GM12874 (cell line): ENCODE results near the gene C8G.

Experiments
- TF ChIP-seq, protein P1 (sequence below): IDR thresholded peaks from 2 replicates; pipeline ENCODE4 v1.5.1; 2011; ENCODE audit warnings: low read depth, mild to moderate bottlenecking, control low read depth, low read length, moderate library complexity; ENCODE audit not compliant: insufficient read depth

The C8G gene

DNA sequence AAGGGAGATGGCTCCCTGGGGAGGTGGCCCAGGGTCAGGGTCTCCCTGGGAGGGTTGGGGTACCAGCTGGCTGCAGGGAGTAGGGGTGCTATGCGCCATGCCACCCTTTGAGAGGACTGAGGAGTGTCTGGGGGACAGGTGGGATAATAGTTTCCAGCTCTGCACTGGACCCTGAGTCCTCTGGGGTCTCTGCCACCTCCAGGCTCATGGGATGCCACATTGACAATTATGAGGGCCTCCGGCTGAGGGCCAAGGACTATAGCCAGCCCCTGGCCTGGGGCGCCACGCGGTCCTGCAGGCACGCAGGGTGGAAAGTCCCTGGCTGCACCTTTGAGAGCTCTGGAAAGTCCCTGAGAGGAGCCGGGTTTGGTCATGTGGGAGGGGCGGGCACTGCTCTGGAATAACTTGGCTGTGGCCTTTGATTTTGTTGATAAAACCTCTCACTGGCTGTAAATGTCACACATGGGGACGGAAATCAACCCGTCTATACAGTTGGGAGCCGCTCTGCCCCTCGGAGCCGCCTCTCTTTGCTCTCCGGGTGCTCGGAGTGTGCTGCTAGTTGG is 42.7 kb upstream of the C8G start:
- TF ChIP-seq, protein P1, sequence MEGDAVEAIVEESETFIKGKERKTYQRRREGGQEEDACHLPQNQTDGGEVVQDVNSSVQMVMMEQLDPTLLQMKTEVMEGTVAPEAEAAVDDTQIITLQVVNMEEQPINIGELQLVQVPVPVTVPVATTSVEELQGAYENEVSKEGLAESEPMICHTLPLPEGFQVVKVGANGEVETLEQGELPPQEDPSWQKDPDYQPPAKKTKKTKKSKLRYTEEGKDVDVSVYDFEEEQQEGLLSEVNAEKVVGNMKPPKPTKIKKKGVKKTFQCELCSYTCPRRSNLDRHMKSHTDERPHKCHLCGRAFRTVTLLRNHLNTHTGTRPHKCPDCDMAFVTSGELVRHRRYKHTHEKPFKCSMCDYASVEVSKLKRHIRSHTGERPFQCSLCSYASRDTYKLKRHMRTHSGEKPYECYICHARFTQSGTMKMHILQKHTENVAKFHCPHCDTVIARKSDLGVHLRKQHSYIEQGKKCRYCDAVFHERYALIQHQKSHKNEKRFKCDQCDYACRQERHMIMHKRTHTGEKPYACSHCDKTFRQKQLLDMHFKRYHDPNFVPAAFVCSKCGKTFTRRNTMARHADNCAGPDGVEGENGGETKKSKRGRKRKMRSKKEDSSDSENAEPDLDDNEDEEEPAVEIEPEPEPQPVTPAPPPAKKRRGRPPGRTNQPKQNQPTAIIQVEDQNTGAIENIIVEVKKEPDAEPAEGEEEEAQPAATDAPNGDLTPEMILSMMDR, result no peak

- TF ChIP-seq, protein P1, result no peak
These were observed 41.9 kb upstream of the C8G start for GRCh38 chr9:136903041-136903554.

DNA sequence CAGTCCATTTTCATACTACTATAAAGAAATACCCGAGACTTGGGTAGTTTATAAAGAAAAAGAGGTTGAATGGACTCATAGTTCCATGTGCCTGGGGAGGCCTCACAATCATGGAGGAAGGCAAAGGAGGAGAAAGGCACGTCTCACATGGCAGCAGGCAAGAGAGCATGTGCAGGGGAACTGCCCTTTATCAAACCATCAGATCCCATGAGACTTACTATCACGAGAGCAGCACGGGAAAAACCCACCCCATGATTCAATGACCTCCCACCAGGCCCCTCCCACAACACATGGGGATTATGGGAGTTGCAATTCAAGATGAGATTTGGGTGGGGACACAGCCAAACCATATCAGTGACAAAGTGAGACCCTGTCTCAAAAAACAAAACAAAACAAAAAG is 38.8 kb upstream of the C8G start:
- TF ChIP-seq, protein P1, result no peak

- TF ChIP-seq, protein P1, result no peak
These were observed 37.8 kb upstream of the C8G start for GRCh38 chr9:136907011-136907914.

DNA sequence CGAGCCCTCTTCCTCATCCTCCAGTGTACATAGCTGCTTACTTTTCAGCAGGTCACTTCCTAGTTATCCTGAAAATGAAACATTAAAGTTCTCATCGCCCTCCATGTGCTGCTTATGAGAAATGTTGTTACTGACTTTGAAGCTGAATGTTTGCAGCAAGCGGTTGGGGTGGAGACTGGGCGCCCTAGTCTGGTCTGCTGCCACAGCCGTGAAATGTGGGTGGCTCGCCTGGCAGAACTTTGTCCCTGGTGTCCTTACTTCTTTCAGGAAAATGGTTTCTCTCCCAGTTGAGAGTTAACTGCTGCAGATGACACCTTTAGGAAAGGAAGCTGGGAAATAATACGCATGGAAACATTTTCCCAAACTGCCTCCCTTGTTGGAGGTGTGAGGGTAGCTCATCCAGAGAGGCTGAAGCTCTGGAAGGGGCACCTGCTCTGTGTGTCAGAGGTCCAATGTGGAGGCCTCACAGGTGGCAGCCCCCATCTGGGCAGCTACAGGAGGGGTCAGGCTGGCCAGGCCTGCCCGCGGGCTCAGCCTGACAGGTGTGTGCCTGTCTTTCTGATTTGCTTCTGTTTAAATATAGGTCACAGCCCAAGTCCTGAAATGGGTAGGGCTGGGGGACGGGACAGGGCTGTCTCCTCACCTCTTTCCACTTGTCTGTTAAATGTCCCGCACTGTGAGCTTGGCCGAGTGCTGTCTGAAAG is 34.7 kb upstream of the C8G start:
- TF ChIP-seq, protein P1, result no peak

DNA sequence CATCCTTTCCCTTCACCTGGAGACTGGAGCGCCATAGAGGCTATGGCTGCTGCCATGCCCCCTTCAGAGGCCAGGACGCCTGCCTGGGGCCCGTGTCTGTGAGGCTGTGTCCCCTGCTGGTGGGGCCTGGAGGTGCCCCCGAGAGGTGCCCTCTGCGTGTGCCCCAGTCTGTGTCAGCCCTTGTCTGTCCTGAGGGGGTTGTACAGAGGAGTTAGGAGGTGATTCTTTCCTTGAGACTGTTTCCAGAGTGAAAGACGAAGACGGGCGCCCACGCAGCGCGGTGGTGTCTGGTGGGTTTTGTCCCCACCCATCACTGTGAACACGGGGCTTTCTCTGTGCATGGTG is 34.2 kb upstream of the C8G start:
- TF ChIP-seq, protein P1, result no peak
